ENCODE measurements around the gene PUS3. TPM values are rescaled to one million over a fixed set of nuclear protein-coding genes. Genes with fewer than 3 reads are reported as not detected.

PUS3 gene
- total RNA-seq, 1 experiment from 2014 or later, result 18.6 TPM

- peak; percentile 94 for TF ChIP-seq E2F5 (CRISPR knock-in tag; IDR thresholded peaks at IDR 0.05)
- TF ChIP-seq ARID4B (CRISPR knock-in tag; IDR thresholded peaks at IDR 0.05; ENCODE audit: borderline replicate concordance), result peak; percentile 88; the same call in 1 of the 2 replicates
- TF ChIP-seq TP53 (CRISPR knock-in tag; IDR thresholded peaks at IDR 0.05), result peak; percentile 96
- peak; percentile 99 for TF ChIP-seq FOXP1 (CRISPR knock-in tag; IDR thresholded peaks at IDR 0.05; ENCODE audit: borderline replicate concordance)
- TF ChIP-seq RELA (CRISPR knock-in tag; IDR thresholded peaks at IDR 0.05; ENCODE audit: borderline replicate concordance), result peak; percentile 82
- TF ChIP-seq MAX (CRISPR knock-in tag; IDR thresholded peaks at IDR 0.05), result peak; percentile 99
- no peak for TF ChIP-seq OVOL2 (CRISPR knock-in tag; IDR thresholded peaks at IDR 0.05; ENCODE audit: borderline replicate concordance)
- 0 out of 2 replicates have a peak, but pooled peaks have one; percentile 97 for TF ChIP-seq CBFB (CRISPR knock-in tag; IDR thresholded peaks at IDR 0.05; ENCODE audit: low read depth)
- TF ChIP-seq TCF7 (CRISPR knock-in tag; IDR thresholded peaks at IDR 0.05; ENCODE audit: low read depth), result peak; percentile 90; the same call in 1 of the 2 replicates
- TF ChIP-seq GRHL2 (CRISPR knock-in tag; IDR thresholded peaks at IDR 0.05; ENCODE audit: insufficient replicate concordance, severe bottlenecking), result no peak
- no peak for TF ChIP-seq STAT6 (CRISPR knock-in tag; conservative IDR thresholded peaks at IDR 0.05; ENCODE audit: low read depth)
These were observed 15.4 kb downstream of the PUS3 start, which contains the start of gene HYLS1 (continued) for GRCh38 chr11:125887373-125888324.

GRCh38 chr11:125886997-125887372 is 16.0 kb downstream of the PUS3 start:
- ATAC-seq (peak; percentile 55), DNase-seq (ENCODE audit: low spot score) (peak; percentile 61)
- peak overlapping the region; percentile 76 for H3K4me3 Mint-ChIP-seq
- peaks cover 3% of the 10 kb centered on the region; the same call in 1 of the 2 replicates for H3K4me1 Mint-ChIP-seq
- ChIA-PET CTCF (interaction anchor here (0.5 to 2.1 kb wide), 11 partner anchors 11 to 630 kb away, joined by 3 to 24 read pairs (median 4); partner anchors contain the start of genes EI24, FAM118B, PUS3 and RPUSD4), POLR2A (interaction anchor here (0.6 to 1.7 kb wide), 3 partner anchors 16 to 175 kb away, joined by 3 to 16 read pairs (median 3); partner anchors contain the start of gene PUS3)
- H3K27me3 Mint-ChIP-seq (ENCODE audit: low read depth), result peaks cover 32% of the 10 kb centered on the region
- TF ChIP-seq TCF7 (CRISPR knock-in tag; IDR thresholded peaks at IDR 0.05; ENCODE audit: low read depth) (no peak), ARID4B (CRISPR knock-in tag; IDR thresholded peaks at IDR 0.05; ENCODE audit: borderline replicate concordance) (no peak), ZNF263 (CRISPR knock-in tag; IDR thresholded peaks at IDR 0.05; ENCODE audit: low read depth) (0 out of 2 replicates have a peak, but pooled peaks have one; percentile 6), E2F4 (CRISPR knock-in tag; IDR thresholded peaks at IDR 0.05; ENCODE audit: borderline replicate concordance, low read depth) (no peak), SMAD4 (CRISPR knock-in tag; IDR thresholded peaks at IDR 0.05) (no peak), ETV6 (CRISPR knock-in tag; IDR thresholded peaks at IDR 0.05) (no peak)
- H3K27ac Mint-ChIP-seq, result no peak overlapping the region; the same call in 1 of the 2 replicates
- peaks cover 4% of the 10 kb centered on the region; the same call in 1 of the 2 replicates for H3K36me3 Mint-ChIP-seq
- peaks cover 3% of the 10 kb centered on the region; the same call in 1 of the 2 replicates for H3K9me3 Mint-ChIP-seq
